ENCODE measurements around the gene WDR44. TPM values are rescaled to one million over a fixed set of nuclear protein-coding genes. Genes with fewer than 3 reads are reported as not detected.

The WDR44 gene
- total RNA-seq, 1 experiment from 2014 or later = 16.2 TPM

DNA sequence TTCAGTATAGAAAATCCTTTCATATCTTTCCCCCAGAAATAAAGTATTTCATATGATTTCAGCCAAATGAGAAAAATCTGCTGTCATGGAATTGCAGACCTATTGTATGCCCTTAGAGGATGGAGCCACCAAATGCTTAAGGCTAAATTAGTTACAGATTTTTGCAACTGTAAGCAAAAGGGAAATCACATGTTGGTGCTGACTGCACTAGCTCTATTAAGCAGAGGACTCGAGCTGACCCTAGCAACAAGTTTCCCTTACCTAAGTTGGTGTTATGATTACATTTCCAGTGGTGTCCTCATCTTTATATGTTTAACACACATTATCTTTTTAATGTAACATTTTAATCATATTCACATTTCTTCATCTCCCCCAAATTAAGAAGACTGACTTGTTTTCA, 91.4 kb downstream of the WDR44 start:
- Histone ChIP-seq H3K9me3 (ENCODE audit: low read length) (no peaks in the 10 kb centered on the region), H3K27me3 (ENCODE audit: low read length) (no peaks in the 10 kb centered on the region), H4K20me1 (ENCODE audit: low read length) (no peaks in the 10 kb centered on the region), H3K4me1 (ENCODE audit: insufficient read depth, low read length) (no peaks in the 10 kb centered on the region), H3K27ac (ENCODE audit: low read length) (no peak overlapping the region), H2AFZ (ENCODE audit: low read length) (no peak overlapping the region), H3K4me2 (ENCODE audit: low read length) (no peak overlapping the region), H3K36me3 (ENCODE audit: low read depth, low read length) (no peaks in the 10 kb centered on the region; the same call in 1 of the 2 replicates), H3K79me2 (ENCODE audit: low read length) (no peaks in the 10 kb centered on the region), H3K4me3 (ENCODE audit: low read length) (no peak overlapping the region), H3F3A (ENCODE audit: low read length, unreplicated experiment) (no peaks in the 10 kb centered on the region), H3K9me2 (replicated peaks; ENCODE audit: low read length) (no peaks in the 10 kb centered on the region), H3K9ac (ENCODE audit: low read length) (no peak overlapping the region)
- BruUV-seq (replicated peaks) = no TSS peak
- TF ChIP-seq EZH2 (IDR thresholded peaks at IDR 0.05; ENCODE audit: low read length, unreplicated experiment) = no peak
- TF ChIP-seq EZH2phosphoT487 (IDR thresholded peaks at IDR 0.05; ENCODE audit: borderline replicate concordance, low read length) = no peak
- TF ChIP-seq, protein P1, sequence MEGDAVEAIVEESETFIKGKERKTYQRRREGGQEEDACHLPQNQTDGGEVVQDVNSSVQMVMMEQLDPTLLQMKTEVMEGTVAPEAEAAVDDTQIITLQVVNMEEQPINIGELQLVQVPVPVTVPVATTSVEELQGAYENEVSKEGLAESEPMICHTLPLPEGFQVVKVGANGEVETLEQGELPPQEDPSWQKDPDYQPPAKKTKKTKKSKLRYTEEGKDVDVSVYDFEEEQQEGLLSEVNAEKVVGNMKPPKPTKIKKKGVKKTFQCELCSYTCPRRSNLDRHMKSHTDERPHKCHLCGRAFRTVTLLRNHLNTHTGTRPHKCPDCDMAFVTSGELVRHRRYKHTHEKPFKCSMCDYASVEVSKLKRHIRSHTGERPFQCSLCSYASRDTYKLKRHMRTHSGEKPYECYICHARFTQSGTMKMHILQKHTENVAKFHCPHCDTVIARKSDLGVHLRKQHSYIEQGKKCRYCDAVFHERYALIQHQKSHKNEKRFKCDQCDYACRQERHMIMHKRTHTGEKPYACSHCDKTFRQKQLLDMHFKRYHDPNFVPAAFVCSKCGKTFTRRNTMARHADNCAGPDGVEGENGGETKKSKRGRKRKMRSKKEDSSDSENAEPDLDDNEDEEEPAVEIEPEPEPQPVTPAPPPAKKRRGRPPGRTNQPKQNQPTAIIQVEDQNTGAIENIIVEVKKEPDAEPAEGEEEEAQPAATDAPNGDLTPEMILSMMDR (conservative IDR thresholded peaks at IDR 0.05; ENCODE audit: low read depth, low read length) = no peak
- POLR2A ChIA-PET (ENCODE audit: unreplicated experiment) = no interaction called here
- intact Hi-C loops (cut with micrococcal nuclease) = no loop called here
- no peak for ATAC-seq
- CTCF ChIA-PET = no interaction called here
- DNase-seq = no peak

DNA sequence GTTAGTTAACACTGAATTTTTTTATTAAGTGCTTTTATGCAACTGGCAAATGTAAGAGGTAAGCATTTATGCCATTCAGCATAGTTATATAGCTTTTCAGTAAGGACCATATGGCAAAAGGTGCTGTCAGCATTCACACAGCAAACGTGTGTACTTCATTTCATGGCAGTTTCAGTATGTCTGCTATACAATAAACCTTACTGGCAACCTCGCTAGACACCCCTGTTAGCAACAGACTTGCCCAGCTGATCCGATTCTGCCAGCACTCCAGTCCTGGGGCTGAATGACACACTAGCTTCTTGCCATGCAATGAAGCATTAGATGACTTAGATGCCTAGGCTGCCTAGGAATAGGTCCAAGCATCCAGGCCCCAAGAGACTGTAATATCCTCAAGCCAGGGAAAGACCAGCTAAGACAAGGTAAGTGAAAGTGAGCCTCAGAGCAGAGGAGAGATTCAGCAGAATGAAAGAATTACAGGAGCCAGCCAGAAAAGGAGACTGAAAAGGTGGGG, 102.4 kb downstream of the WDR44 start:
- Histone ChIP-seq H3K9me3 (ENCODE audit: low read length) (no peaks in the 10 kb centered on the region), H4K20me1 (ENCODE audit: low read length) (no peaks in the 10 kb centered on the region), H3K4me3 (ENCODE audit: low read length) (no peak overlapping the region), H3K9me2 (replicated peaks; ENCODE audit: low read length) (no peaks in the 10 kb centered on the region), H3K4me1 (ENCODE audit: insufficient read depth, low read length) (no peaks in the 10 kb centered on the region), H3K27me3 (ENCODE audit: low read length) (no peaks in the 10 kb centered on the region), H2AFZ (ENCODE audit: low read length) (no peak overlapping the region), H3F3A (ENCODE audit: low read length, unreplicated experiment) (no peaks in the 10 kb centered on the region), H3K9ac (ENCODE audit: low read length) (no peak overlapping the region), H3K27ac (ENCODE audit: low read length) (no peak overlapping the region), H3K4me2 (ENCODE audit: low read length) (no peak overlapping the region), H3K79me2 (ENCODE audit: low read length) (no peaks in the 10 kb centered on the region), H3K36me3 (ENCODE audit: low read depth, low read length) (no peaks in the 10 kb centered on the region)
- TF ChIP-seq EZH2 (IDR thresholded peaks at IDR 0.05; ENCODE audit: low read length, unreplicated experiment) (no peak), EZH2phosphoT487 (IDR thresholded peaks at IDR 0.05; ENCODE audit: borderline replicate concordance, low read length) (no peak)
- TF ChIP-seq, protein P1 (conservative IDR thresholded peaks at IDR 0.05; ENCODE audit: low read depth, low read length) = no peak
- ChIA-PET POLR2A (ENCODE audit: unreplicated experiment) (no interaction called here), CTCF (no interaction called here)
- ATAC-seq (no peak), DNase-seq (no peak)
- BruUV-seq (replicated peaks) = no TSS peak
- intact Hi-C loops (cut with micrococcal nuclease) = no loop called here

DNA sequence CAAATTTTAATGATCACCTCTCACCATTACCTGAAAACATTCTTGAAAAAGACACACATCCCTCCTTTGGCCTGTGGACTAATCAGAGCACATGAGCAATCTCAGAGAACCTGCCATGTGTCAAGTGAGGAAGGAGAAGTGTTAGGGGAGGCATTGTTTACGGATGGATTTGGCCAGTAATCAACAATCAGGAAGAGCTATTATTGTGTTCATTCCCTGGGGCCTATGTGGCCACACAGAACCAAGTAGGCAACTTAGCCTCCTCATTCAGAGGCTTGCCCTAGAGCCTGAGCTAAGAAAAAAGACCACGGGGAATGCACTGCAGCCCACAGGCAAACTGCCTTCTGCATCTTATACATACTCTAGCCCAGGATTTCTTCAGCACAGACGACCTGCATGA, 109.1 kb downstream of the WDR44 start:
- Histone ChIP-seq H3K4me3 (ENCODE audit: low read length) (no peak overlapping the region), H3K4me2 (ENCODE audit: low read length) (no peak overlapping the region), H3K9me3 (ENCODE audit: low read length) (no peaks in the 10 kb centered on the region), H3K9me2 (replicated peaks; ENCODE audit: low read length) (no peaks in the 10 kb centered on the region), H2AFZ (ENCODE audit: low read length) (no peak overlapping the region), H3K4me1 (ENCODE audit: insufficient read depth, low read length) (no peaks in the 10 kb centered on the region), H3K79me2 (ENCODE audit: low read length) (no peaks in the 10 kb centered on the region), H3K27me3 (ENCODE audit: low read length) (no peaks in the 10 kb centered on the region), H4K20me1 (ENCODE audit: low read length) (no peaks in the 10 kb centered on the region), H3K27ac (ENCODE audit: low read length) (no peak overlapping the region), H3K36me3 (ENCODE audit: low read depth, low read length) (no peaks in the 10 kb centered on the region), H3K9ac (ENCODE audit: low read length) (no peak overlapping the region), H3F3A (ENCODE audit: low read length, unreplicated experiment) (no peaks in the 10 kb centered on the region)
- BruUV-seq (replicated peaks) = no TSS peak
- ChIA-PET CTCF (no interaction called here), POLR2A (ENCODE audit: unreplicated experiment) (no interaction called here)
- DNase-seq = no peak
- no peak for ATAC-seq
- TF ChIP-seq EZH2 (IDR thresholded peaks at IDR 0.05; ENCODE audit: low read length, unreplicated experiment) (no peak), EZH2phosphoT487 (IDR thresholded peaks at IDR 0.05; ENCODE audit: borderline replicate concordance, low read length) (no peak)
- TF ChIP-seq, protein P1 (conservative IDR thresholded peaks at IDR 0.05; ENCODE audit: low read depth, low read length) = no peak
- intact Hi-C loops (cut with micrococcal nuclease) = no loop called here

Measured in PC-3 (cell line).